Activated CD4-positive, alpha-beta memory T cell treated with anti-CD3 and anti-CD28 coated beads for 36 hours (primary cell): ENCODE data around the gene HSPA12B. TPM values are rescaled to one million over a fixed set of nuclear protein-coding genes. Genes with fewer than 3 reads are reported as not detected.

ENCODE experiments used
- CTCF ChIA-PET: fragments of 350-600 bp; sonication (Branson Sonifier 250); formaldehyde crosslinking; loops from one replicate; lab custom pipeline; 2021; ENCODE audit warnings: antibody characterized with exemption, inconsistent platforms; lab: Charles Lee
- POLR2A ChIA-PET: fragments of 350-600 bp; sonication (Branson Sonifier 250); formaldehyde crosslinking; loops from one replicate; lab custom pipeline; 2021; ENCODE audit warnings: antibody characterized with exemption; lab: Charles Lee
- DNase-seq: peaks from one replicate; pipeline ENCODE4 v3.0.0-alpha.2; 2020
- H3K27ac Mint-ChIP-seq: one replicate; pipeline ENCODE4 v1.8.0; 2021; ENCODE audit warnings: mixed read lengths
- H3K27me3 Mint-ChIP-seq: one replicate; pipeline ENCODE4 v1.8.0; 2021; ENCODE audit warnings: mixed read lengths
- H3K36me3 Mint-ChIP-seq: one replicate; pipeline ENCODE4 v1.8.0; 2021; ENCODE audit warnings: mixed read lengths
- H3K4me1 Mint-ChIP-seq: one replicate; pipeline ENCODE4 v1.8.0; 2021; ENCODE audit warnings: low read depth, mixed read lengths
- H3K4me3 Mint-ChIP-seq: one replicate; pipeline ENCODE4 v1.8.0; 2021; ENCODE audit warnings: mild to moderate bottlenecking, mixed read lengths
- H3K9me3 Mint-ChIP-seq: one replicate; pipeline ENCODE4 v1.8.0; 2021; ENCODE audit warnings: mixed read lengths
- intact Hi-C: fragments of 100-400 bp; cut with micrococcal nuclease; formaldehyde crosslinking; loops from one replicate; pipeline ENCODE4 v1.15.1; 2023
- total RNA-seq, 2 experiments: library from RNA; stranded (reverse); gene quantifications; one replicate each; pipeline ENCODE4 v1.2.3, GENCODE V29; 2021

Gene HSPA12B
- total RNA-seq, 2 experiments from 2014 or later: not detected

- Mint-ChIP-seq H3K9me3 (no peaks in the 10 kb centered on the region), H3K27me3 (peaks cover 45% of the 10 kb centered on the region), H3K36me3 (no peaks in the 10 kb centered on the region), H3K27ac (no peak overlapping the region), H3K4me1 (no peaks in the 10 kb centered on the region), H3K4me3 (no peak overlapping the region)
- POLR2A ChIA-PET: no interaction called here
- CTCF ChIA-PET: interaction anchor here (0.8 to 1.1 kb wide), 2 partner anchors 17 to 21 kb away, joined by 3 to 4 read pairs; no protein-coding TSS in a partner anchor
- intact Hi-C loops: no loop called here
- DNase-seq: no peak
Measured at GRCh38 chr20:3731944-3732326, 550 bp upstream of the HSPA12B start.

GRCh38 chr20:3733119-3733995 lies 872 bp downstream of the HSPA12B start:
- intact Hi-C loops: no loop called here

GRCh38 chr20:3734111-3734843 lies 1.8 kb downstream of the HSPA12B start:
- ChIA-PET CTCF (no interaction called here), POLR2A (no interaction called here)
- no peaks in the 10 kb centered on the region for H3K9me3 Mint-ChIP-seq

More at GRCh38 chr20:3733119-3733995, 872 bp downstream of the HSPA12B start:
- H3K27me3 Mint-ChIP-seq: peaks cover 31% of the 10 kb centered on the region
- H3K27ac Mint-ChIP-seq: no peak overlapping the region
- no peak for DNase-seq
- no peaks in the 10 kb centered on the region for H3K4me1 Mint-ChIP-seq
- no peaks in the 10 kb centered on the region for H3K36me3 Mint-ChIP-seq
- ChIA-PET CTCF (no interaction called here), POLR2A (no interaction called here)
- no peaks in the 10 kb centered on the region for H3K9me3 Mint-ChIP-seq
- H3K4me3 Mint-ChIP-seq: no peak overlapping the region

GRCh38 chr20:3735768-3736167 lies 3.3 kb downstream of the HSPA12B start:
- H3K27ac Mint-ChIP-seq: no peak overlapping the region
- intact Hi-C loops: no loop called here
- no peaks in the 10 kb centered on the region for H3K4me1 Mint-ChIP-seq
- ChIA-PET CTCF (interaction anchor here (1.6 to 1.9 kb wide), 2 partner anchors 14 to 25 kb away, joined by 3 to 8 read pairs; no protein-coding TSS in a partner anchor), POLR2A (no interaction called here)
- no peak for DNase-seq
- H3K27me3 Mint-ChIP-seq: peaks cover 20% of the 10 kb centered on the region
- H3K36me3 Mint-ChIP-seq: no peaks in the 10 kb centered on the region
- H3K9me3 Mint-ChIP-seq: no peaks in the 10 kb centered on the region
- H3K4me3 Mint-ChIP-seq: no peak overlapping the region

More at GRCh38 chr20:3734111-3734843, 1.8 kb downstream of the HSPA12B start:
- no peaks in the 10 kb centered on the region for H3K36me3 Mint-ChIP-seq
- H3K27ac Mint-ChIP-seq: no peak overlapping the region
- no peak overlapping the region for H3K4me3 Mint-ChIP-seq
- no peaks in the 10 kb centered on the region for H3K4me1 Mint-ChIP-seq
- H3K27me3 Mint-ChIP-seq: peaks cover 29% of the 10 kb centered on the region
- no peak for DNase-seq
- intact Hi-C loops: no loop called here

- Mint-ChIP-seq H3K36me3 (no peaks in the 10 kb centered on the region), H3K4me1 (no peaks in the 10 kb centered on the region), H3K27ac (no peak overlapping the region), H3K4me3 (no peak overlapping the region), H3K9me3 (no peaks in the 10 kb centered on the region), H3K27me3 (peaks cover under 1% of the 10 kb centered on the region)
- intact Hi-C loops: no loop called here
- CTCF ChIA-PET: no interaction called here
- no peak for DNase-seq
- POLR2A ChIA-PET: no interaction called here
Measured at GRCh38 chr20:3738111-3739053, 5.9 kb downstream of the HSPA12B start.

GRCh38 chr20:3739054-3739925 lies 6.8 kb downstream of the HSPA12B start:
- no peak overlapping the region for H3K4me3 Mint-ChIP-seq
- DNase-seq: no peak
- no peaks in the 10 kb centered on the region for H3K27me3 Mint-ChIP-seq
- intact Hi-C loops: no loop called here
- H3K36me3 Mint-ChIP-seq: no peaks in the 10 kb centered on the region
- no peaks in the 10 kb centered on the region for H3K9me3 Mint-ChIP-seq
- ChIA-PET CTCF (interaction anchor here (1.0 kb wide), 1 partner anchor 10 kb away, joined by 3 read pairs; no protein-coding TSS in a partner anchor), POLR2A (no interaction called here)
- H3K27ac Mint-ChIP-seq: no peak overlapping the region
- peaks cover 2% of the 10 kb centered on the region for H3K4me1 Mint-ChIP-seq

- no peak overlapping the region for H3K27ac Mint-ChIP-seq
- no peaks in the 10 kb centered on the region for H3K36me3 Mint-ChIP-seq
- DNase-seq: no peak
- no peaks in the 10 kb centered on the region for H3K9me3 Mint-ChIP-seq
- intact Hi-C loops: no loop called here
- ChIA-PET POLR2A (no interaction called here), CTCF (interaction anchor here (1.0 kb wide), 1 partner anchor 10 kb away, joined by 3 read pairs; no protein-coding TSS in a partner anchor)
- H3K4me1 Mint-ChIP-seq: peaks cover 4% of the 10 kb centered on the region
- H3K4me3 Mint-ChIP-seq: no peak overlapping the region
- H3K27me3 Mint-ChIP-seq: no peaks in the 10 kb centered on the region
Measured at GRCh38 chr20:3739926-3740451, 7.5 kb downstream of the HSPA12B start.

GRCh38 chr20:3740615-3741301 lies 8.3 kb downstream of the HSPA12B start:
- intact Hi-C loops: no loop called here
- H3K9me3 Mint-ChIP-seq: no peaks in the 10 kb centered on the region
- H3K36me3 Mint-ChIP-seq: no peaks in the 10 kb centered on the region
- ChIA-PET CTCF (interaction anchor here (1.1 kb wide), 1 partner anchor 13 kb away, joined by 4 read pairs; no protein-coding TSS in a partner anchor), POLR2A (no interaction called here)
- peaks cover 7% of the 10 kb centered on the region for H3K4me1 Mint-ChIP-seq
- H3K27ac Mint-ChIP-seq: no peak overlapping the region
- H3K27me3 Mint-ChIP-seq: no peaks in the 10 kb centered on the region
- H3K4me3 Mint-ChIP-seq: no peak overlapping the region
- DNase-seq: no peak

GRCh38 chr20:3741836-3742458 lies 9.5 kb downstream of the HSPA12B start:
- CTCF ChIA-PET: interaction anchor here (0.7 to 2.7 kb wide), 3 partner anchors 9 to 31 kb away, joined by 3 to 12 read pairs (median 4); no protein-coding TSS in a partner anchor
- POLR2A ChIA-PET: no interaction called here

GRCh38 chr20:3743251-3743650 lies 10.8 kb downstream of the HSPA12B start:
- Mint-ChIP-seq H3K4me1 (peaks cover 7% of the 10 kb centered on the region), H3K27me3 (peaks cover 2% of the 10 kb centered on the region), H3K36me3 (no peaks in the 10 kb centered on the region), H3K27ac (no peak overlapping the region), H3K4me3 (no peak overlapping the region), H3K9me3 (no peaks in the 10 kb centered on the region)
- DNase-seq: no peak
- ChIA-PET CTCF (interaction anchor here (2.1 to 2.7 kb wide), 2 partner anchors 33 to 66 kb away, joined by 5 to 12 read pairs; no protein-coding TSS in a partner anchor), POLR2A (interaction anchor here (0.7 kb wide), 1 partner anchor 275 kb away, joined by 4 read pairs; no protein-coding TSS in a partner anchor)
- intact Hi-C loops: no loop called here

More at GRCh38 chr20:3741836-3742458, 9.5 kb downstream of the HSPA12B start:
- DNase-seq: no peak
- intact Hi-C loops: no loop called here
- Mint-ChIP-seq H3K36me3 (no peaks in the 10 kb centered on the region), H3K27me3 (peaks cover 2% of the 10 kb centered on the region), H3K9me3 (no peaks in the 10 kb centered on the region), H3K4me3 (no peak overlapping the region), H3K27ac (no peak overlapping the region), H3K4me1 (peaks cover 7% of the 10 kb centered on the region)
